ENCODE results near the gene TMEM231. TPM values are rescaled to one million over a fixed set of nuclear protein-coding genes. Genes with fewer than 3 reads are reported as not detected.
A peak's percentile ranks its signal among the peaks of the same experiment; 100 is the strongest.

Gene TMEM231
- total and polyA plus RNA-seq, 2 donors from 2014 or later: 8.6 to 13.7 TPM

DNA sequence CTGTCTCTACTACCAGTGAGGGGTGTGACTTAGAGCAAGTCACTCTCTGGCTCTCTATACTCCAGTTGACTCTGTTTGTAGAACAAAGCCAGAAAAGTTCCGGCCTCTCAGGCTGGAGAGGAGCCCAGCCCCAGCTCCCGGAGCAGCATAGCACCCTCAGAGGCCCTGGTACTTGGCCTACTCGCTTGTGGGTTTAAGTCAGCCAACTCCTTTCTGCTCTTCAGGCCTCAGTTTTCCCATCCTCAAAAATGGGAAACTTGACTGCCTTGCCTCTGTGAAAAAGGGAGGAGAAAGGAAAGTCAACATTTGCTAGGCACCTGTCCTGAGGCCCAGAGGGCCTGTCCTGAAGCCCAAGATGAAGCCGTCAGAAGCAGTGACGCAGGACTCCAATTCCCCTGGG, 61.9 kb downstream of the TMEM231 start:
- FAIRE-seq (no peak), DNase-seq (no peak)
- intact Hi-C loops (cut with DNase I): no loop called here
- Histone ChIP-seq H3K9ac (ENCODE audit: low read length in 3 of 3) (no peak overlapping the region), H3K36me3 (ENCODE audit: control insufficient read depth in 2 of 3, insufficient read depth in 3 of 3, low read length in 3 of 3) (no peaks in the 10 kb centered on the region), H3K4me1 (ENCODE audit: control insufficient read depth in 2 of 3, insufficient read depth in 2 of 3, low read depth in 1 of 3, low read length in 3 of 3) (peaks cover 0 to 8% (median 0%) of the 10 kb centered on the region in 3 donors), H3K4me3 (ENCODE audit: low read length in 3 of 3) (no peak overlapping the region), H3K9me3 (ENCODE audit: control insufficient read depth in 2 of 3, insufficient read depth in 1 of 3, low read length in 3 of 3) (no peaks in the 10 kb centered on the region), H3K27ac (ENCODE audit: low read depth in 2 of 2, low read length in 2 of 2) (no peak overlapping the region), H3K27me3 (ENCODE audit: control insufficient read depth, insufficient read depth, low read length) (no peaks in the 10 kb centered on the region)
- TF ChIP-seq, protein P1, sequence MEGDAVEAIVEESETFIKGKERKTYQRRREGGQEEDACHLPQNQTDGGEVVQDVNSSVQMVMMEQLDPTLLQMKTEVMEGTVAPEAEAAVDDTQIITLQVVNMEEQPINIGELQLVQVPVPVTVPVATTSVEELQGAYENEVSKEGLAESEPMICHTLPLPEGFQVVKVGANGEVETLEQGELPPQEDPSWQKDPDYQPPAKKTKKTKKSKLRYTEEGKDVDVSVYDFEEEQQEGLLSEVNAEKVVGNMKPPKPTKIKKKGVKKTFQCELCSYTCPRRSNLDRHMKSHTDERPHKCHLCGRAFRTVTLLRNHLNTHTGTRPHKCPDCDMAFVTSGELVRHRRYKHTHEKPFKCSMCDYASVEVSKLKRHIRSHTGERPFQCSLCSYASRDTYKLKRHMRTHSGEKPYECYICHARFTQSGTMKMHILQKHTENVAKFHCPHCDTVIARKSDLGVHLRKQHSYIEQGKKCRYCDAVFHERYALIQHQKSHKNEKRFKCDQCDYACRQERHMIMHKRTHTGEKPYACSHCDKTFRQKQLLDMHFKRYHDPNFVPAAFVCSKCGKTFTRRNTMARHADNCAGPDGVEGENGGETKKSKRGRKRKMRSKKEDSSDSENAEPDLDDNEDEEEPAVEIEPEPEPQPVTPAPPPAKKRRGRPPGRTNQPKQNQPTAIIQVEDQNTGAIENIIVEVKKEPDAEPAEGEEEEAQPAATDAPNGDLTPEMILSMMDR (IDR thresholded peaks at IDR 0.05; ENCODE audit: borderline replicate concordance, extremely low read depth, insufficient read depth): no peak

DNA sequence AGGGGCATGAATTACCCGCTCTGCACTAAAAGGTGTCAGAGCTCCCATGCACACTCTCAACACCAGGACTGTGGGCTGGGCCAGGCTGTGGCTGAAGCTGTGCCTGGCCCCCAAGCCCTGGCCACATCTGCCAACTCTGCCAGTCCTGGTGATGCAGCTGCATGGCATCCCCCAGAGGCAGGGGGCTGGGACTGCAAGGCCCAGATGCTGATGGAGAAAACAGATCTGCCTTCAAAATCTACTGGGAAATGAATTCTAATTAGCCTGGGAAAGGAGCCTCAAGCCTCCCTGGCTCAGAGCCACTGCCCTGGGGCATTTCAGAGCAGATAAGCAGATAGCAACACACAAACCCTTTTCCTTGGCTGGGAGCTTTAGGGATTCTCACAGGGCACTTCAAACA, 64.2 kb downstream of the TMEM231 start:
- Histone ChIP-seq H3K27ac (ENCODE audit: low read depth in 2 of 2, low read length in 2 of 2) (no peak overlapping the region), H3K36me3 (ENCODE audit: control insufficient read depth in 2 of 3, insufficient read depth in 3 of 3, low read length in 3 of 3) (no peaks in the 10 kb centered on the region), H3K9ac (ENCODE audit: low read length in 3 of 3) (no peak overlapping the region), H3K27me3 (ENCODE audit: control insufficient read depth, insufficient read depth, low read length) (no peaks in the 10 kb centered on the region), H3K4me1 (ENCODE audit: control insufficient read depth in 2 of 3, insufficient read depth in 2 of 3, low read depth in 1 of 3, low read length in 3 of 3) (peaks cover 0 to 8% (median 0%) of the 10 kb centered on the region in 3 donors), H3K9me3 (ENCODE audit: control insufficient read depth in 2 of 3, insufficient read depth in 1 of 3, low read length in 3 of 3) (no peaks in the 10 kb centered on the region), H3K4me3 (ENCODE audit: low read length in 3 of 3) (no peak overlapping the region)
- no peak for FAIRE-seq
- TF ChIP-seq, protein P1 (IDR thresholded peaks at IDR 0.05; ENCODE audit: borderline replicate concordance, extremely low read depth, insufficient read depth): no peak
- peak in 2 of 5 donors; percentile 30 to 38 for DNase-seq
- intact Hi-C loops (cut with DNase I): no loop called here

DNA sequence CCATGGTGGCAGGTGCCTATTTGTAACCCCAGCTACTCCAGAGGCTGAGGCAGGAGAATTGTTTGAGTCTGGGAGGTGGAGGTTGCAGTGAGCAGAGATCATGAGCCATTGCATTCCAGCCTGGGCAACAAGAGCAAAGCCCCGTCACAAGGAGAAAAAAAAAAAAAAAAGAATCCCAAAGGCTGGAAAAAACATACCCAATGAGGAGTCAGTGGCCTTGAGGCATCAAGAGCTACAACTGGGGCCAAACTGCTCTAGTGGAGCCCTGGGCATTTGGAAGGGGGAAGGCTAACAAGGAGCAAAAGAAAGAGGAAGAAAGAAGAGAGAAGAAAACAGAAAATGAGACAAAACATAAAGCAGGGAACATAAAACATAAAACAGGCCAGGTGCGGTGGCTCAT, 67.7 kb downstream of the TMEM231 start:
- intact Hi-C loops (cut with DNase I): no loop called here
- Histone ChIP-seq H3K9ac (ENCODE audit: low read length in 3 of 3) (no peak overlapping the region), H3K27ac (ENCODE audit: low read depth in 2 of 2, low read length in 2 of 2) (no peak overlapping the region), H3K36me3 (ENCODE audit: control insufficient read depth in 2 of 3, insufficient read depth in 3 of 3, low read length in 3 of 3) (no peaks in the 10 kb centered on the region), H3K9me3 (ENCODE audit: control insufficient read depth in 2 of 3, insufficient read depth in 1 of 3, low read length in 3 of 3) (no peaks in the 10 kb centered on the region), H3K4me3 (ENCODE audit: low read length in 3 of 3) (no peak overlapping the region), H3K4me1 (ENCODE audit: control insufficient read depth in 2 of 3, insufficient read depth in 2 of 3, low read depth in 1 of 3, low read length in 3 of 3) (no peaks in the 10 kb centered on the region), H3K27me3 (ENCODE audit: control insufficient read depth, insufficient read depth, low read length) (no peaks in the 10 kb centered on the region)
- no peak for FAIRE-seq
- TF ChIP-seq, protein P1 (IDR thresholded peaks at IDR 0.05; ENCODE audit: borderline replicate concordance, extremely low read depth, insufficient read depth): no peak
- no peak for DNase-seq

Other genes with a start within 250 kb of the TMEM231 start
- gene CFDP1, start 122.7 kb downstream of the TMEM231 start, total RNA-seq: 53.5 TPM
- 148 TPM for gene CFDP1, start 122.7 kb downstream of the TMEM231 start, polyA plus RNA-seq (ENCODE audit: insufficient read depth, low read depth, low replicate concordance)
- gene TMEM170A, start 91.6 kb downstream of the TMEM231 start, total RNA-seq: 22.8 TPM
- 10.2 TPM for gene TMEM170A, start 91.6 kb downstream of the TMEM231 start, polyA plus RNA-seq (ENCODE audit: insufficient read depth, low read depth, low replicate concordance)
- gene CHST6, start 60.8 kb downstream of the TMEM231 start, total RNA-seq: 0.79 TPM
- gene CHST6, start 60.8 kb downstream of the TMEM231 start, polyA plus RNA-seq (ENCODE audit: insufficient read depth, low read depth, low replicate concordance): 0.04 TPM
- 0.13 TPM for gene CHST5, start 20.1 kb downstream of the TMEM231 start, total RNA-seq
- 0.28 TPM for gene CHST5, start 20.1 kb downstream of the TMEM231 start, polyA plus RNA-seq (ENCODE audit: insufficient read depth, low read depth, low replicate concordance)
- 116 TPM for gene GABARAPL2, start 10.1 kb upstream of the TMEM231 start, total RNA-seq
- 247 TPM for gene GABARAPL2, start 10.1 kb upstream of the TMEM231 start, polyA plus RNA-seq (ENCODE audit: insufficient read depth, low read depth, low replicate concordance)
- 56.5 TPM for gene ADAT1, start 67.0 kb upstream of the TMEM231 start, total RNA-seq
- 24.4 TPM for gene ADAT1, start 67.0 kb upstream of the TMEM231 start, polyA plus RNA-seq (ENCODE audit: insufficient read depth, low read depth, low replicate concordance)
- gene KARS1, start 91.4 kb upstream of the TMEM231 start, total RNA-seq: 97.4 TPM
- gene KARS1, start 91.4 kb upstream of the TMEM231 start, polyA plus RNA-seq (ENCODE audit: insufficient read depth, low read depth, low replicate concordance): 104 TPM
- 58.0 TPM for gene TERF2IP, start 91.5 kb upstream of the TMEM231 start, total RNA-seq
- gene TERF2IP, start 91.5 kb upstream of the TMEM231 start, polyA plus RNA-seq (ENCODE audit: insufficient read depth, low read depth, low replicate concordance): 72.8 TPM
- not detected for gene CPHXL2, start 120.8 kb upstream of the TMEM231 start, total RNA-seq
- gene CPHXL2, start 120.8 kb upstream of the TMEM231 start, polyA plus RNA-seq (ENCODE audit: insufficient read depth, low read depth, low replicate concordance): not detected
- gene DUXB, start 145.2 kb upstream of the TMEM231 start, total RNA-seq: not detected
- gene DUXB, start 145.2 kb upstream of the TMEM231 start, polyA plus RNA-seq (ENCODE audit: insufficient read depth, low read depth, low replicate concordance): not detected
- not detected for gene CPHXL, start 170.2 kb upstream of the TMEM231 start, total RNA-seq
- gene CPHXL, start 170.2 kb upstream of the TMEM231 start, polyA plus RNA-seq (ENCODE audit: insufficient read depth, low read depth, low replicate concordance): not detected

All from kidney (tissue), 14 donors.